ENCODE data around the gene SRCAP. TPM values are rescaled to one million over a fixed set of nuclear protein-coding genes. Genes with fewer than 3 reads are reported as not detected.

The SRCAP gene
- total RNA-seq, 2 experiments from 2014 or later = 57.2 to 64.7 TPM

- no peak for TF ChIP-seq CTCF (IDR thresholded peaks at IDR 0.05)
- Mint-ChIP-seq H3K27ac (no peak overlapping the region), H3K4me3 (peak overlapping the region; percentile 90), H3K27me3 (no peaks in the 10 kb centered on the region), H3K4me1 (ENCODE audit: low read depth) (peaks cover 21% of the 10 kb centered on the region), H3K36me3 (ENCODE audit: low read depth) (peaks cover 22% of the 10 kb centered on the region), H3K9me3 (no peaks in the 10 kb centered on the region)
- CTCF ChIA-PET = interaction anchor here (0.6 to 1.6 kb wide), 4 partner anchors 56 to 347 kb away, joined by 3 to 5 read pairs (median 4); no protein-coding TSS in a partner anchor
- ATAC-seq (no peak), DNase-seq (no peak)
- POLR2A ChIA-PET = interaction anchor here (0.9 to 2.0 kb wide), 5 partner anchors 9 to 91 kb away, joined by 3 to 6 read pairs (median 3); no protein-coding TSS in a partner anchor
- intact Hi-C loops (cut with micrococcal nuclease) = no loop called here
Measured at GRCh38 chr16:30750201-30750600, 51.2 kb downstream of the SRCAP start.

- Mint-ChIP-seq H3K36me3 (ENCODE audit: low read depth) (peaks cover 24% of the 10 kb centered on the region), H3K9me3 (no peaks in the 10 kb centered on the region), H3K4me1 (ENCODE audit: low read depth) (peaks cover 21% of the 10 kb centered on the region), H3K27me3 (no peaks in the 10 kb centered on the region), H3K4me3 (peak overlapping the region; percentile 9), H3K27ac (no peak overlapping the region)
- DNase-seq (no peak), ATAC-seq (no peak)
- intact Hi-C loops (cut with micrococcal nuclease) = no loop called here
- POLR2A ChIA-PET = interaction anchor here (0.9 to 2.0 kb wide), 8 partner anchors 9 to 92 kb away, joined by 3 to 7 read pairs (median 3); no protein-coding TSS in a partner anchor
- CTCF ChIA-PET = no interaction called here
- no peak for TF ChIP-seq CTCF (IDR thresholded peaks at IDR 0.05)
Measured at GRCh38 chr16:30750876-30751465, 52.0 kb downstream of the SRCAP start.

- H3K36me3 Mint-ChIP-seq (ENCODE audit: low read depth) = peaks cover 23% of the 10 kb centered on the region
- POLR2A ChIA-PET = interaction anchor here (0.7 to 1.2 kb wide), 2 partner anchors 9 to 11 kb away, joined by 3 to 4 read pairs; no protein-coding TSS in a partner anchor
- CTCF ChIA-PET = interaction anchor here (1.0 to 1.4 kb wide), 2 partner anchors 61 kb away, joined by 3 to 4 read pairs; no protein-coding TSS in a partner anchor
- H3K4me1 Mint-ChIP-seq (ENCODE audit: low read depth) = peaks cover 14% of the 10 kb centered on the region
- intact Hi-C loops (cut with micrococcal nuclease) = no loop called here
- no peak for TF ChIP-seq CTCF (IDR thresholded peaks at IDR 0.05)
- H3K9me3 Mint-ChIP-seq = no peaks in the 10 kb centered on the region
- no peak for ATAC-seq
- H3K4me3 Mint-ChIP-seq = no peak overlapping the region
- no peak for DNase-seq
- no peak overlapping the region for H3K27ac Mint-ChIP-seq
- no peaks in the 10 kb centered on the region for H3K27me3 Mint-ChIP-seq
Measured at GRCh38 chr16:30753596-30753995, 54.6 kb downstream of the SRCAP start.

GRCh38 chr16:30755955-30756780, 57.2 kb downstream of the SRCAP start:
- POLR2A ChIA-PET = no interaction called here
- peaks cover 14% of the 10 kb centered on the region for H3K36me3 Mint-ChIP-seq (ENCODE audit: low read depth)

More at GRCh38 chr16:30755955-30756780, 57.2 kb downstream of the SRCAP start:
- Mint-ChIP-seq H3K27ac (no peak overlapping the region), H3K4me1 (ENCODE audit: low read depth) (peaks cover 11% of the 10 kb centered on the region), H3K9me3 (no peaks in the 10 kb centered on the region), H3K27me3 (no peaks in the 10 kb centered on the region), H3K4me3 (no peak overlapping the region)
- ATAC-seq (no peak), DNase-seq (no peak)
- CTCF ChIA-PET = no interaction called here
- intact Hi-C loops (cut with micrococcal nuclease) = no loop called here
- no peak for TF ChIP-seq CTCF (IDR thresholded peaks at IDR 0.05)

Data from activated CD8-positive, alpha-beta T cell treated with anti-CD3 and anti-CD28 coated beads for 36 hours (primary cell).